HEK293 (cell line): ENCODE data around the gene GHRL.
"Not testable (repeated sequence)": the region's sequence is repeated elsewhere in the genome, so short reads cannot be mapped to it uniquely, and the experiment has no call there.

Source experiments
- CTCF ChIA-PET: fragments of 350-600 bp; formaldehyde crosslinking; extraction: SDS; loops from one replicate; lab custom pipeline; 2021; ENCODE audit warnings: antibody characterized with exemption; lab: Yijun Ruan, JAX
- POLR2A ChIA-PET: fragments of 300-600 bp; formaldehyde crosslinking; extraction: SDS; loops from one replicate; lab custom pipeline; 2020; ENCODE audit warnings: antibody characterized with exemption, inconsistent platforms; lab: Yijun Ruan, JAX
- H3K27ac ChIP-seq: fragments of 200-500 bp; sonication (Bioruptor generic); 2 replicates; pipeline ENCODE4 v1.5.1; 2014; ENCODE audit warnings: low read depth, low read length, control low read depth, inconsistent platforms; ENCODE audit errors: extremely low read depth
- H3K36me3 ChIP-seq, 2 experiments: fragments of 200-500 bp in 1 of 2; sonication (Bioruptor generic) in 1 of 2; 1 replicate in 1 of 2; 2 replicates in 1 of 2; pipeline ENCODE4 v1.5.1; 2014 to 2017; ENCODE audit warnings: inconsistent platforms in 2 of 2, low read length in 2 of 2; ENCODE audit not compliant: control insufficient read depth in 2 of 2, insufficient read depth in 1 of 2
- H3K4me1 ChIP-seq: fragments of 200-500 bp; sonication (Bioruptor generic); 2 replicates; pipeline ENCODE4 v1.5.1; 2014; ENCODE audit warnings: mild to moderate bottlenecking, low read length, inconsistent platforms; ENCODE audit not compliant: control insufficient read depth, insufficient read depth
- H3K4me3 ChIP-seq: 2 replicates; pipeline ENCODE4 v1.5.1; 2011; ENCODE audit warnings: low read depth, mild to moderate bottlenecking, control low read depth, low read length, moderate library complexity
- H3K9me3 ChIP-seq: fragments of 200-500 bp; sonication (Bioruptor generic); 2 replicates; pipeline ENCODE4 v1.5.1; 2014; ENCODE audit warnings: low read depth, low read length, inconsistent platforms; ENCODE audit not compliant: control insufficient read depth, insufficient read depth
- ATF2 ChIP-seq: fragments of 450-650 bp; formaldehyde crosslinking; IDR thresholded peaks from 2 replicates; pipeline ENCODE4 v1.5.1; 2016; ENCODE audit warnings: missing biosample characterization, missing genetic modification characterization, low read depth
- GLIS1 ChIP-seq: fragments of 450-650 bp; formaldehyde crosslinking; IDR thresholded peaks from 2 replicates; pipeline ENCODE4 v1.5.1; 2016; ENCODE audit warnings: missing biosample characterization, missing genetic modification characterization
- SCRT1 ChIP-seq: fragments of 450-650 bp; formaldehyde crosslinking; IDR thresholded peaks from 2 replicates; pipeline ENCODE4 v1.5.1; 2016; ENCODE audit warnings: missing biosample characterization, missing genetic modification characterization, borderline replicate concordance
- YY2 ChIP-seq: fragments of 450-650 bp; formaldehyde crosslinking; IDR thresholded peaks from 2 replicates; pipeline ENCODE4 v1.5.1; 2016; ENCODE audit warnings: missing biosample characterization, missing genetic modification characterization
- ZFP3 ChIP-seq: fragments of 450-650 bp; formaldehyde crosslinking; IDR thresholded peaks from 2 replicates; pipeline ENCODE4 v1.5.1; 2016; ENCODE audit warnings: low read depth, missing biosample characterization, missing genetic modification characterization
- ZNF148 ChIP-seq: fragments of 450-650 bp; formaldehyde crosslinking; IDR thresholded peaks from 2 replicates; pipeline ENCODE4 v1.5.0; 2017; ENCODE audit warnings: missing biosample characterization, missing genetic modification characterization, borderline replicate concordance
- ZNF157 ChIP-seq: fragments of 450-650 bp; formaldehyde crosslinking; IDR thresholded peaks from 2 replicates; pipeline ENCODE4 v1.5.1; 2016; ENCODE audit warnings: missing biosample characterization, missing genetic modification characterization
- ZNF16 ChIP-seq: fragments of 450-650 bp; formaldehyde crosslinking; IDR thresholded peaks from 2 replicates; pipeline ENCODE4 v1.5.1; 2016; ENCODE audit warnings: low read depth, missing biosample characterization, missing genetic modification characterization
- ZNF174 ChIP-seq: fragments of 450-650 bp; formaldehyde crosslinking; IDR thresholded peaks from 2 replicates; pipeline ENCODE4 v1.5.0; 2017; ENCODE audit warnings: missing biosample characterization, mild to moderate bottlenecking, missing genetic modification characterization
- ZNF184 ChIP-seq: fragments of 450-650 bp; IDR thresholded peaks from 2 replicates; pipeline ENCODE4 v1.5.1; 2018; ENCODE audit warnings: missing biosample characterization, mild to moderate bottlenecking, missing genetic modification characterization
- ZNF19 ChIP-seq: fragments of 450-650 bp; formaldehyde crosslinking; IDR thresholded peaks from 2 replicates; pipeline ENCODE4; 2016; ENCODE audit warnings: missing biosample characterization, missing genetic modification characterization, low read depth
- ZNF223 ChIP-seq: fragments of 450-650 bp; formaldehyde crosslinking; IDR thresholded peaks from 2 replicates; pipeline ENCODE4 v1.5.1; 2016; ENCODE audit warnings: missing biosample characterization, missing genetic modification characterization
- ZNF416 ChIP-seq: fragments of 450-650 bp; formaldehyde crosslinking; IDR thresholded peaks from 2 replicates; pipeline ENCODE4 v1.5.1; 2016; ENCODE audit warnings: missing biosample characterization, missing genetic modification characterization
- ZNF473 ChIP-seq: fragments of 450-650 bp; formaldehyde crosslinking; IDR thresholded peaks from 2 replicates; pipeline ENCODE4 v1.5.1; 2017; ENCODE audit warnings: missing biosample characterization, missing genetic modification characterization
- ZNF530 ChIP-seq: fragments of 450-650 bp; formaldehyde crosslinking; IDR thresholded peaks from 2 replicates; pipeline ENCODE4 v1.5.1; 2016; ENCODE audit warnings: low read depth, missing biosample characterization, missing genetic modification characterization
- ZNF560 ChIP-seq: fragments of 450-650 bp; formaldehyde crosslinking; IDR thresholded peaks from 2 replicates; pipeline ENCODE4 v1.5.1; 2017; ENCODE audit warnings: missing biosample characterization, missing genetic modification characterization, borderline replicate concordance
- ZNF626 ChIP-seq: fragments of 450-650 bp; sonication (Bioruptor Pico); formaldehyde crosslinking; IDR thresholded peaks from 2 replicates; pipeline ENCODE4 v1.5.1; 2018; ENCODE audit warnings: missing biosample characterization, missing genetic modification characterization, inconsistent platforms
- ZNF658 ChIP-seq: fragments of 450-650 bp; formaldehyde crosslinking; IDR thresholded peaks from 2 replicates; pipeline ENCODE4; 2016; ENCODE audit warnings: missing biosample characterization, missing genetic modification characterization
- ZNF843 ChIP-seq: fragments of 450-650 bp; formaldehyde crosslinking; IDR thresholded peaks from 2 replicates; pipeline ENCODE4 v1.5.1; 2016; ENCODE audit warnings: missing biosample characterization, missing genetic modification characterization
- TF ChIP-seq, protein P1 (sequence below): fragments of 450-650 bp; formaldehyde crosslinking; IDR thresholded peaks from 2 replicates; pipeline ENCODE4 v1.5.1; 2016; ENCODE audit warnings: missing biosample characterization, missing genetic modification characterization
- TF ChIP-seq, protein P2 (sequence below): fragments of 450-650 bp; formaldehyde crosslinking; IDR thresholded peaks from 2 replicates; pipeline ENCODE4 v1.5.1; 2016; ENCODE audit warnings: missing biosample characterization, missing genetic modification characterization
- TF ChIP-seq, protein P3 (sequence below): fragments of 450-650 bp; formaldehyde crosslinking; IDR thresholded peaks from 2 replicates; pipeline ENCODE4 v1.5.1; 2016; ENCODE audit warnings: missing biosample characterization, missing genetic modification characterization
- TF ChIP-seq, protein P4 (sequence below): sonication (generic); formaldehyde crosslinking; IDR thresholded peaks from 2 replicates; pipeline ENCODE4 v1.8.1; 2022; ENCODE audit warnings: mild to moderate bottlenecking, moderate library complexity, missing genetic modification reagents

Gene GHRL

DNA sequence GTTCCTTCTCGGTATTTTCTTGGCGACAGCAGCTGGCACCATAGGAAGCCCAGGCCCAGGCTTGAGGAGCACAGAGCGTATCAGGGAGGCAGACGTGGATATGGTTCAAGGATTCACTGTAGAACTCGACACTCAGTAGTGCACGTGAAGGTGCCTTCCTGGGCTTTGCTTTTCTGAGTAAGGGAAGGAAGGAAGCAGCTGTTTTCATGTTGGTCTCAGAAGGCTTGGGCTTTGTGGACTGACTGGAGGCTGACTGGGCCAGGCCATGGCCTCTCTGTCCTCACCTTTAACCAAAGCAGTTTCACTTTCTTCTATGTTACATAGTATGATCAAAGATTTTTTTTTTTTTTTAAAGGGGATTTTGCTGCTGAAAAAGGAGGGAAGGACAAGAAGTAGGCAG, 6.9 kb upstream of the GHRL start:
- ChIA-PET POLR2A (no interaction called here), CTCF (interaction anchor here (0.7 kb wide), 1 partner anchor 114 kb away, joined by 3 read pairs; no protein-coding TSS in a partner anchor)
- TF ChIP-seq, protein P1, sequence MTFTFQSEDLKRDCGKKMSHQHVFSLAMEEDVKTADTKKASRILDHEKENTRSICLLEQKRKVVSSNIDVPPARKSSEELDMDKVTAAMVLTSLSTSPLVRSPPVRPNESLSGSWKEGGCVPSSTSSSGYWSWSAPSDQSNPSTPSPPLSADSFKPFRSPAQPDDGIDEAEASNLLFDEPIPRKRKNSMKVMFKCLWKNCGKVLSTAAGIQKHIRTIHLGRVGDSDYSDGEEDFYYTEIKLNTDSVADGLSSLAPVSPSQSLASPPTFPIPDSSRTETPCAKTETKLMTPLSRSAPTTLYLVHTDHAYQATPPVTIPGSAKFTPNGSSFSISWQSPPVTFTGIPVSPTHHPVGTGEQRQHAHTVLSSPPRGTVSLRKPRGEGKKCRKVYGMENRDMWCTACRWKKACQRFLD (tag by site-specific recombination), result no peak
- TF ChIP-seq ZNF16, result no peak
- no peak for TF ChIP-seq ZNF157 (tag by site-specific recombination)
- TF ChIP-seq ZNF530 (tag by site-specific recombination), result no peak
- Histone ChIP-seq H3K4me1 (no peaks in the 10 kb centered on the region; the same call in 1 of the 2 replicates), H3K9me3 (no peaks in the 10 kb centered on the region), H3K4me3 (no peak overlapping the region), H3K27ac (no peak overlapping the region), H3K36me3 (peaks cover 31 to 80% of the 10 kb centered on the region in 2 experiments)

DNA sequence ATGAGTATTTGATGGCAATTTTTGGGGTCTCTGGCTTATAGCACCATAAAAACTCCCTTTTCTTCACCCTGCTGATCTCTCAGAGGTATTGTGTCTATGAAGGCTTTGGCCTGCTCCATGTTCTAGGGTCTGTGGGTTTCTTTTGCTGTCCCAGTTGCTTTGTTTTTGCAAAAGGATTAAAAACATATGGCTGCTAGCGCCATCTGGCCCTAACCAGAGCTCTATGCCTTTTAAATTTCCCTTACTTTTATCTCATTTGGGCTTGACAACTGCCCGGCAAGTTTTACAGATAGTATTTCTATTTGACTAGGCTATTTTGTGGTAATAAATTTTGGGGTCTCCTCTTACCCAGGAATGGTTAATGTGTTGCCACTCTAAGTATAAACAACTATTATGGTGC, 6.4 kb upstream of the GHRL start:
- Histone ChIP-seq H3K4me1 (no peaks in the 10 kb centered on the region; the same call in 1 of the 2 replicates), H3K9me3 (no peaks in the 10 kb centered on the region), H3K4me3 (no peak overlapping the region), H3K36me3 (peaks cover 31 to 79% of the 10 kb centered on the region in 2 experiments), H3K27ac (no peak overlapping the region)
- no peak for TF ChIP-seq ATF2 (tag by site-specific recombination)
- no peak for TF ChIP-seq ZNF174 (tag by site-specific recombination)
- TF ChIP-seq ZNF19 (tag by site-specific recombination), result no peak
- no peak for TF ChIP-seq YY2 (tag by site-specific recombination)
- TF ChIP-seq SCRT1, result no peak
- no peak for TF ChIP-seq ZNF658 (tag by site-specific recombination)
- no peak for TF ChIP-seq ZNF626
- TF ChIP-seq, protein P2, sequence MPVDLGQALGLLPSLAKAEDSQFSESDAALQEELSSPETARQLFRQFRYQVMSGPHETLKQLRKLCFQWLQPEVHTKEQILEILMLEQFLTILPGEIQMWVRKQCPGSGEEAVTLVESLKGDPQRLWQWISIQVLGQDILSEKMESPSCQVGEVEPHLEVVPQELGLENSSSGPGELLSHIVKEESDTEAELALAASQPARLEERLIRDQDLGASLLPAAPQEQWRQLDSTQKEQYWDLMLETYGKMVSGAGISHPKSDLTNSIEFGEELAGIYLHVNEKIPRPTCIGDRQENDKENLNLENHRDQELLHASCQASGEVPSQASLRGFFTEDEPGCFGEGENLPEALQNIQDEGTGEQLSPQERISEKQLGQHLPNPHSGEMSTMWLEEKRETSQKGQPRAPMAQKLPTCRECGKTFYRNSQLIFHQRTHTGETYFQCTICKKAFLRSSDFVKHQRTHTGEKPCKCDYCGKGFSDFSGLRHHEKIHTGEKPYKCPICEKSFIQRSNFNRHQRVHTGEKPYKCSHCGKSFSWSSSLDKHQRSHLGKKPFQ (tag by site-specific recombination), result no peak
- TF ChIP-seq ZNF843 (tag by site-specific recombination), result no peak
- no peak for TF ChIP-seq GLIS1 (tag by site-specific recombination)
- TF ChIP-seq, protein P3, sequence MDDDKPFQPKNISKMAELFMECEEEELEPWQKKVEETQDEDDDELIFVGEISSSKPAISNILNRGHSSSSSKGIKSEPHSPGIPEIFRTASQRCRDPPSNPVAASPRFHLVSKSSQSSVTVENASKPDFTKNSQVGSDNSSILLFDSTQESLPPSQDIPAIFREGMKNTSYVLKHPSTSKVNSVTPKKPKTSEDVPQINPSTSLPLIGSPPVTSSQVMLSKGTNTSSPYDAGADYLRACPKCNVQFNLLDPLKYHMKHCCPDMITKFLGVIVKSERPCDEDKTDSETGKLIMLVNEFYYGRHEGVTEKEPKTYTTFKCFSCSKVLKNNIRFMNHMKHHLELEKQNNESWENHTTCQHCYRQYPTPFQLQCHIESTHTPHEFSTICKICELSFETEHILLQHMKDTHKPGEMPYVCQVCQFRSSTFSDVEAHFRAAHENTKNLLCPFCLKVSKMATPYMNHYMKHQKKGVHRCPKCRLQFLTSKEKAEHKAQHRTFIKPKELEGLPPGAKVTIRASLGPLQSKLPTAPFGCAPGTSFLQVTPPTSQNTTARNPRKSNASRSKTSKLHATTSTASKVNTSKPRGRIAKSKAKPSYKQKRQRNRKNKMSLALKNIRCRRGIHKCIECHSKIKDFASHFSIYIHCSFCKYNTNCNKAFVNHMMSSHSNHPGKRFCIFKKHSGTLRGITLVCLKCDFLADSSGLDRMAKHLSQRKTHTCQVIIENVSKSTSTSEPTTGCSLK, result no peak
- TF ChIP-seq ZNF184 (tag by site-specific recombination), result no peak
- TF ChIP-seq ZNF148, result no peak
- no peak for TF ChIP-seq ZNF223 (tag by site-specific recombination)
- no peak for TF ChIP-seq ZNF473 (tag by site-specific recombination)
- no peak for TF ChIP-seq ZFP3 (tag by site-specific recombination)
- TF ChIP-seq ZNF560 (tag by site-specific recombination), result no peak
- no peak for TF ChIP-seq ZNF416 (tag by site-specific recombination)
- TF ChIP-seq, protein P4, sequence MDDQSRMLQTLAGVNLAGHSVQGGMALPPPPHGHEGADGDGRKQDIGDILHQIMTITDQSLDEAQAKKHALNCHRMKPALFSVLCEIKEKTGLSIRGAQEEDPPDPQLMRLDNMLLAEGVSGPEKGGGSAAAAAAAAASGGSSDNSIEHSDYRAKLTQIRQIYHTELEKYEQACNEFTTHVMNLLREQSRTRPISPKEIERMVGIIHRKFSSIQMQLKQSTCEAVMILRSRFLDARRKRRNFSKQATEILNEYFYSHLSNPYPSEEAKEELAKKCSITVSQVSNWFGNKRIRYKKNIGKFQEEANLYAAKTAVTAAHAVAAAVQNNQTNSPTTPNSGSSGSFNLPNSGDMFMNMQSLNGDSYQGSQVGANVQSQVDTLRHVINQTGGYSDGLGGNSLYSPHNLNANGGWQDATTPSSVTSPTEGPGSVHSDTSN (CRISPR knock-in tag), result no peak
- CTCF ChIA-PET, result interaction anchor here (0.6 to 0.7 kb wide), 2 partner anchors 113 to 316 kb away, joined by 3 read pairs; no protein-coding TSS in a partner anchor
- POLR2A ChIA-PET, result no interaction called here

- H3K27ac ChIP-seq, POLR2A ChIA-PET, H3K9me3 ChIP-seq, H3K4me3 ChIP-seq, CTCF ChIA-PET, H3K4me1 ChIP-seq: not testable (repeated sequence)
- peaks cover 31 to 68% of the 10 kb centered on the region in 2 experiments for H3K36me3 ChIP-seq
Observed at GRCh38 chr3:10298064-10298463, 5.3 kb upstream of the GHRL start.
